Measurements from ENCODE around the gene FAM228B.

Gene FAM228B

GRCh38 chr2:24101992-24102391 lies 21.3 kb upstream of the FAM228B start:
- TF ChIP-seq MYC (IDR thresholded peaks at IDR 0.05; ENCODE audit: low read depth, low read length) (no peak), POLR2A (IDR thresholded peaks at IDR 0.05; ENCODE audit: extremely low read depth, insufficient read length) (no peak)
- TF ChIP-seq, protein P1, sequence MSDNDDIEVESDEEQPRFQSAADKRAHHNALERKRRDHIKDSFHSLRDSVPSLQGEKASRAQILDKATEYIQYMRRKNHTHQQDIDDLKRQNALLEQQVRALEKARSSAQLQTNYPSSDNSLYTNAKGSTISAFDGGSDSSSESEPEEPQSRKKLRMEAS (IDR thresholded peaks at IDR 0.05; ENCODE audit: low read depth, low read length): no peak
- TF ChIP-seq, protein P2, sequence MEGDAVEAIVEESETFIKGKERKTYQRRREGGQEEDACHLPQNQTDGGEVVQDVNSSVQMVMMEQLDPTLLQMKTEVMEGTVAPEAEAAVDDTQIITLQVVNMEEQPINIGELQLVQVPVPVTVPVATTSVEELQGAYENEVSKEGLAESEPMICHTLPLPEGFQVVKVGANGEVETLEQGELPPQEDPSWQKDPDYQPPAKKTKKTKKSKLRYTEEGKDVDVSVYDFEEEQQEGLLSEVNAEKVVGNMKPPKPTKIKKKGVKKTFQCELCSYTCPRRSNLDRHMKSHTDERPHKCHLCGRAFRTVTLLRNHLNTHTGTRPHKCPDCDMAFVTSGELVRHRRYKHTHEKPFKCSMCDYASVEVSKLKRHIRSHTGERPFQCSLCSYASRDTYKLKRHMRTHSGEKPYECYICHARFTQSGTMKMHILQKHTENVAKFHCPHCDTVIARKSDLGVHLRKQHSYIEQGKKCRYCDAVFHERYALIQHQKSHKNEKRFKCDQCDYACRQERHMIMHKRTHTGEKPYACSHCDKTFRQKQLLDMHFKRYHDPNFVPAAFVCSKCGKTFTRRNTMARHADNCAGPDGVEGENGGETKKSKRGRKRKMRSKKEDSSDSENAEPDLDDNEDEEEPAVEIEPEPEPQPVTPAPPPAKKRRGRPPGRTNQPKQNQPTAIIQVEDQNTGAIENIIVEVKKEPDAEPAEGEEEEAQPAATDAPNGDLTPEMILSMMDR (IDR thresholded peaks at IDR 0.05; ENCODE audit: low read depth, low read length): no peak
- DNase-seq (ENCODE audit: low read depth): no peak
- no peak overlapping the region for H3K4me3 ChIP-seq (ENCODE audit: low read depth, low read length)

DNA sequence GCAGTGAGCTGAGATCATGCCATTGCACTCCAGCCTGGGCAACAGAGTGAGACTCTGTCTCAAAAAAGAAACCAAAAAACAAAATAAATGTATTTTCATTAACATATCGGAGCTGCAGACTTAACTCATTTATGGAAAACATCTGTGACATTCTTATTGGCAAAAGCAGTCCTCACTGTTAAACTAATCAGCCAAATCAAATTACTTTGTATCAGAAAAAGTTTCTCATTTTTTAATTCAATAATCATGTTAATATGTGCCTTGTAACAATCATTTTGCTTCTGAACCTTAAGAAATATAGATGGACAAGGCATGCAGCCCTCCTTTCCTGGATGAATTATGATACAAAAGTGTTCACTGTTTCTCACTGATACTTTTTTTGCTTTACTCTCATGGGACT lies 20.6 kb upstream of the FAM228B start:
- H3K4me3 ChIP-seq (ENCODE audit: low read depth, low read length): no peak overlapping the region
- DNase-seq (ENCODE audit: low read depth): no peak
- TF ChIP-seq, protein P1 (IDR thresholded peaks at IDR 0.05; ENCODE audit: low read depth, low read length): no peak
- TF ChIP-seq, protein P2 (IDR thresholded peaks at IDR 0.05; ENCODE audit: low read depth, low read length): no peak
- TF ChIP-seq POLR2A (IDR thresholded peaks at IDR 0.05; ENCODE audit: extremely low read depth, insufficient read length): no peak
- TF ChIP-seq MYC (IDR thresholded peaks at IDR 0.05; ENCODE audit: low read depth, low read length): no peak

- TF ChIP-seq POLR2A (IDR thresholded peaks at IDR 0.05; ENCODE audit: extremely low read depth, insufficient read length) (no peak), MYC (IDR thresholded peaks at IDR 0.05; ENCODE audit: low read depth, low read length) (no peak)
- TF ChIP-seq, protein P1 (IDR thresholded peaks at IDR 0.05; ENCODE audit: low read depth, low read length): no peak
- TF ChIP-seq, protein P2 (IDR thresholded peaks at IDR 0.05; ENCODE audit: low read depth, low read length): no peak
- H3K4me3 ChIP-seq (ENCODE audit: low read depth, low read length): no peak overlapping the region
- DNase-seq (ENCODE audit: low read depth): no peak
Measured at GRCh38 chr2:24104110-24104650, 19.1 kb upstream of the FAM228B start.

GRCh38 chr2:24104906-24105305 lies 18.4 kb upstream of the FAM228B start:
- no peak for DNase-seq (ENCODE audit: low read depth)
- no peak overlapping the region for H3K4me3 ChIP-seq (ENCODE audit: low read depth, low read length)
- TF ChIP-seq POLR2A (IDR thresholded peaks at IDR 0.05; ENCODE audit: extremely low read depth, insufficient read length): no peak
- TF ChIP-seq MYC (IDR thresholded peaks at IDR 0.05; ENCODE audit: low read depth, low read length): no peak
- TF ChIP-seq, protein P1 (IDR thresholded peaks at IDR 0.05; ENCODE audit: low read depth, low read length): no peak
- TF ChIP-seq, protein P2 (IDR thresholded peaks at IDR 0.05; ENCODE audit: low read depth, low read length): no peak

DNA sequence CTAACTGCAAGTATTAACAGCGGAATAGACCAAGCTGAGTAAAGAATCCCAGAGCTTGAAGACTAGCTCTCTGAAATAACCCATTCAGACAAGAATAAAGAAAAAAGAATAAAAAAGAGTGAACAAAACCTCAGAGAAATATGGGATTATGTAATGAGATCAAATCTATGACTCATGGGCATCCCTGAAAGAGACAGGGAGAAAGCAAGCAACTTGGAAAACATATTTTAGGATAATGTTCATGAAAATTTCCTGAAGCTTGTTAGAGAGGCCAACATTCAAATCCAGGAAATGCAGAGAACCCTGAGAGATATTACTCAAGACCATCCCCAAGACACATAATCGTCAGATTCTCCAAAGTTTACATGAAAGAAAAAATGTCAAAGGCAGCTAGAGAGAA lies 17.5 kb upstream of the FAM228B start:
- TF ChIP-seq MYC (IDR thresholded peaks at IDR 0.05; ENCODE audit: low read depth, low read length) (no peak), POLR2A (IDR thresholded peaks at IDR 0.05; ENCODE audit: extremely low read depth, insufficient read length) (no peak)
- TF ChIP-seq, protein P2 (IDR thresholded peaks at IDR 0.05; ENCODE audit: low read depth, low read length): no peak
- TF ChIP-seq, protein P1 (IDR thresholded peaks at IDR 0.05; ENCODE audit: low read depth, low read length): no peak
- no peak overlapping the region for H3K4me3 ChIP-seq (ENCODE audit: low read depth, low read length)
- DNase-seq (ENCODE audit: low read depth): no peak

All from NB4 (cell line).